KG1 (cell line): ENCODE results near the gene COL6A1.

ENCODE experiments used
- DNase-seq: peaks from one replicate; lab custom pipeline; 2025; lab: John Stamatoyannopoulos, UW

The COL6A1 gene

DNA sequence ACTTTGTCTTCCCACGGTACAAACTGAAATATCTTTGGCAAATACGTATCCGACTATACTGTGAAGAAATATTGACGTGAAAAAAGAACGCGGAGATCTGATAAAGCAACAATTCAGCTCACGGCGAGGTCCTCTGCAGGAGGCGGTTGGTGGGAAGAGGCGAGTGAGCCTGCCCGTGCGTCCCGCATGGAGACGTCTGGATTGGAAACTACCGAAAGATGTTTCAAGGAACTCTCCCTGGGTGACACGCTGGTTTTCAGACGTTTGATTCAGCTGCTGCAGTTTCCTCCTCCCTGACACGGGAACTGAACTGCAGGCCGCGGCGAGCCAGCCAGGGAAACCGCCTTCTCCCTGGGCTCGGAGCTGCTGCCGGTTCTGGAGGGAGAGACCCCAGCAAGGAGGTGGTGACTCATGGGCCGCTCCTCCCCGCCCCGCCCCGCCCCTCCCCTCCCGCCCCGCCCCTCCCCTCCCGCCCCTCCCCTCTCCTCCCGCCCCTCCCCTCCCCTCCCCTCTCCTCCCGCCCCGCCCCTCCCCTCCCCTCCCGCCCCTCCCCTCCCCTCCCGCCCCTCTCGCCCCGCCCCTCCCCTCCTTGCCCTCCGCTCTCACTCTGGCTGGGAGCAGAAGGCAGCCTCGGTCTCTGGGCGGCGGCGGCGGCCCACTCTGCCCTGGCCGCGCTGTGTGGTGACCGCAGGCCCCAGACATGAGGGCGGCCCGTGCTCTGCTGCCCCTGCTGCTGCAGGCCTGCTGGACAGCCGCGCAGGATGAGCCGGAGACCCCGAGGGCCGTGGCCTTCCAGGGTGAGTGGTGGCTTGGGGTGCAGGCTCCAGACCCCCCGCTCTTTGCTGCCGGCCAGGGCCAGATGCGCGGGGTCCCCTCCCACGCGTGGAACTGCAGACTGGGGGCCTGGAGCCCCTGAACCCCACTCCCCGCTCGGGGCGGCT, at the start of gene COL6A1:
TSS of gene COL6A1 (plus strand) at position 620 of the 941 bp plus-strand sequence. CDS start at position 701, 81 bp downstream.
- DNase-seq, result peak; percentile 35

GRCh38 chr21:45932922-45933502, 48.6 kb upstream of the COL6A1 start:
- no peak for DNase-seq

- DNase-seq, result no peak
These were observed 47.5 kb upstream of the COL6A1 start for GRCh38 chr21:45934085-45934484.

DNA sequence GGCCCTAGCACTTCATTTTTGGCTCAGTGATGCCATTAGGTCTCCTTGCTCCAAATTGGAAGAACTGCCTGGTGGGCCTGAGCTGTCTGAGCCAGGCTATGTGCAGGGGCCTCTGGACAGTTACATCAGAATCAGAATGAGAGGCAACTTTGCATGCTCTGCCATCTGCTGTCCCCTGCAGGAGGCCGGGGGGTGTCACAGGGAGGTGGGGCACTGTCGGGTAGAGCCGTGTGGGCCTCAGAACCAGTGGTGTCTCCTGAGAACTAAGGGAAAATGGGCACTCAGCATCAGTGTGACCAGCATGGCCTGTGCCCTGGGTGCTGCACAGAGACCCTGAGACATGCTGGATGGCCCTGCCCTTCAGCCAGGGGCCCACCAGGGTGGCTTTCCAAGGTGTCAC, 47.0 kb upstream of the COL6A1 start:
- DNase-seq, result no peak

DNA sequence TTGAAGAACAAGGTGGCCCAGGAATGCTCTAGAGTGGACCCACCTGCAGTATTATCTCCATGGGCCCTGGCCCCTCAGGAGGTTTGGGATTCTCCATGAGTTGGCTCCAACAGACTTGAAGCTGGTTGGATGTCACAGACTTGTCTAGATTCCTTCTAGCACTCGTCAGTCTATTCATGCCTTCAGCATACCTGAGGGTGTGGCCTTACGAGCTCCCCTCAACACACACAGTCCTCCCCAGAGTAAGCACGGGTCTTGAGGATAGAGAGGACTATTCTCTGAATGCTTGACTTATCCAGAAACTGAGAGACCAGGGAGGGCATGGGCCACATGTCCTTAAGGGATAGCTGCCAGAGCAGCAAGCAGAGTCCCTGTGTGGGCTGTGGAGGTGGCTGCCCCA, 45.9 kb upstream of the COL6A1 start:
- no peak for DNase-seq

GRCh38 chr21:45937721-45938452, 43.7 kb upstream of the COL6A1 start:
- no peak for DNase-seq

- no peak for DNase-seq
These were observed 43.2 kb upstream of the COL6A1 start for GRCh38 chr21:45938453-45938755.

DNA sequence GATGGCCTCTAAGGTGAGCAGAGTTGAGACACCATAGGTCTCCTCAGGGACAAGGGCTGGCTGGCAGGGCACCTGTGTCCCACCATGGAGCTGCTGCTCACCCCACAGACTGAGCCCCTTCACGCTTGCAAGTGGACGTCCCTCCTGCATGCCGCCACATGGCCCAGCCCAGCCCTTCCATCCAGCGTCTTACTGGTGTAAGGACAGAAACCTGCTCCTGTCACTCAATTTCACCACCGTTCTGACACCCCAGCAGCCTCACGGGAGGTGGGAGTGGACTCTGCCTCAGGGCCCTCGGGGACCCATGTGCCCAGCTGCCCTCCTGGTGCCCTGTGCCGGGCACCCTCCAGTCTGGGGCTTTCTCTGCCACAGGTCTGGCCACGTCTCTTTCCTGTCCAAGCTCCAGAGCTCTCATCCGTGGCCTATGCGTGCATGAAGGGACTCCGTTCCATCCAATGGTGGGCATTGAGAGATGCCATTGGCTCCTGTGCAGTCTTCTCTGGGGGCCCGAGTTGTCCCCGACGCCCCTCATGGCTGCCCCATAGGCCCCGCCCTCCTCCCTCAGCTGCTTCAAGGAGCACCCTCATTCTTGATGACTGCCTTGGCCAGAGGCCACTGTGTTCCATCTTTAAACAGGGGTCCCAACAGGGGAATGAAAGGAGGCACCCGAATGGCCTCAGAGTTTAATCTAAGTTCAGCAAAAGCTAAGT, 42.6 kb upstream of the COL6A1 start:
- DNase-seq, result no peak

DNA sequence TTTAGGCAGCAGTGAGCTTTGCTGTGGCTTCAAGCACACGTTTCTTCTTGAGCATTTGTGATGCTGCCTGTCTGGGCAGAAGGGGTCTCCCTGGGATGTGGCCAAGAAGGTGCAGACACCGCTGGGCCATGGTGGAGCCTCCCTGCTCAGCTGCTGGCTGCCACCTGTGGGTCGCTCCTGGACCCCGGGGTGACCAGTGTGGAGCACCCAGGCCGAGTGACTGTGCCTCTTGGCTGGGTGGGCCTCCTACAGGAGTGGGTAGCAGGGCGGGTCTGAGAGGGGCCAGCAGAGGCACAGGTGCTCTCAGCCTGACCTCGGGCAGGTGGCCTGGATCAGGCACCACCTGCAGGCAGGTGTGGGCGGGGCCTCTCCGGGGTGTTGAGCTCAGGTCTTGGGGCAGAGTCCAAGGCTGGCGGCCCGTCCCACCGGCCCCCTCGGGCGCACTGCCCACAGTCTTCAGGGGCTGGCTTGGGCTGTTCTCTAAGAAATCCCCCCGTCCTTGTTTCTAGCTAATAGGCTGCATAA, 42.0 kb upstream of the COL6A1 start:
- no peak for DNase-seq

GRCh38 chr21:45940091-45940490, 41.5 kb upstream of the COL6A1 start:
- DNase-seq, result no peak

DNA sequence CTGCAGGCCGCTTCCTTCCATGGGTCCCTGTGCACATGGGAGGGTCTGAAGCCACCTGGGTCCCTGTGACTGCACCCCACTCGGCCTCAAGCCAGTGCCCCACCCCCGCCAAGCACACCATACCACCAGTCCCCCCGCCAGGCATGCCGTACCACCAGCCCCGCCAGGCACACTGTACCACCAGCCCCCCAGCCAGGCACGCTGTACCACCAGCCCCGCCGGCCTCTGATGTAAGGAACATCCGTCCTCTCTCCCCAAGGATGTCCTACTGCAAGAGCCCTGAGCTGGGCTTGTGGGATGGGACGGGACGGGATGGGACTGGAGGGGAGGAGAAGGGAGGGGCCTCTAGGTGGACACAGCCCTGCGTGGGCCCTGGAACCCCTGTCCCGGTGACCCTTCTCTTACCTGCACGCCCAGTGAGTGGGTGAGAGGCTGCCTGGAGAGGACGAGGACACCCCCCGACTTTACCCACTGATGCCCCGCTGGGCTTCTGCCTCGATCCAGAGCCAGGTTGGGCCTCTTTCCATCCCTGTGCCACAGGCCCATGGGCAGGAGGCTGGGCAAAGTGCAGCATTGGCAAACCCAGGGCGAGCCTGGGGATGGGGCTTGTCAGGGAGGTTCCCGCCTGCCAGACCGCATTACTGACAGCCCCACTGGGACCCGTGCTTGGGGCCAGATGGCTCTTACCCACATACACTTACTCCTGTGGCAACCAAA, 40.8 kb upstream of the COL6A1 start:
- no peak for DNase-seq

GRCh38 chr21:45941338-45941710, 40.2 kb upstream of the COL6A1 start:
- no peak for DNase-seq

GRCh38 chr21:45941717-45942546, 39.6 kb upstream of the COL6A1 start:
- no peak for DNase-seq

DNA sequence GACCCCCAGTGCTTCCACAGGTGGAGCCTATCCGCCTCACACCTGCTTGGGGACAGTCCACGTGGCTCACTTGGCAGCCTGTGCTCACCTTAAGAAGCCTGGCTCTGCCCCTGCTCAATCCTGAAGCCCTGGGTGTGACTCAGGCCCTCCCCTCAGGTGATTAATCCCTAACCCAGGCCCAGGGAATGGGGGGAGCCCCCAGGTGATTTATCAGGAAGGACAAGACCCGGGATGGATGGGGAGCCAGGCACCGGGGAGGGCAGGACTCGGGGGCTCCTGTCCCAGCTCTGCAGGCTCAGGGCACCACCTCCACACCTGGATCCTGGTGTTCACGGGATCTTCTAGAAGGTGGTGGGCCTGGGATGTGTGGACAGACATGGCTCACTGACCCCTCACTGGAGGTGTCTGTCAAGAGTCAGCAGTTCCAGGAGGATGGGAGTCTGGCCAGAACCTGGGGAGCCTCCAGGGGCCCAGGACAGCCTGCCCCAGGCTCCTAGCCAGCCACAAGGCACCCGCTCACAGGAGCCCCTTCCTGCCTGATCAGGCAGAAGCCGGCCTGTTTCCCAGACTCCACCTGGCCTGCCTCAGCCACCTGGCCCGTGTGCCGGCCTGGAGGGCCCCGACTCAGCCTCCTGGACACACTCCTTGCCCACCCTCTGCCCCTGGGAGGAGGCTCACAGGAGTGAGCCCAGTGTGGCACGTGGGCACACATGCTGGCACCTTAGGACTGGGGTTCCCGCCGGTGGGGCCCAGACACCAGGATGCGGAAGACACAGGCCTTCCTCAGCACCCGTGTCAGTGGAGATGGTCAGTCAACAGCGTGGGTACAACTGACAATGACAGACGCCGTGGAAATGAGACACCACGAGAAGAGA, 38.6 kb upstream of the COL6A1 start:
- no peak for DNase-seq

DNA sequence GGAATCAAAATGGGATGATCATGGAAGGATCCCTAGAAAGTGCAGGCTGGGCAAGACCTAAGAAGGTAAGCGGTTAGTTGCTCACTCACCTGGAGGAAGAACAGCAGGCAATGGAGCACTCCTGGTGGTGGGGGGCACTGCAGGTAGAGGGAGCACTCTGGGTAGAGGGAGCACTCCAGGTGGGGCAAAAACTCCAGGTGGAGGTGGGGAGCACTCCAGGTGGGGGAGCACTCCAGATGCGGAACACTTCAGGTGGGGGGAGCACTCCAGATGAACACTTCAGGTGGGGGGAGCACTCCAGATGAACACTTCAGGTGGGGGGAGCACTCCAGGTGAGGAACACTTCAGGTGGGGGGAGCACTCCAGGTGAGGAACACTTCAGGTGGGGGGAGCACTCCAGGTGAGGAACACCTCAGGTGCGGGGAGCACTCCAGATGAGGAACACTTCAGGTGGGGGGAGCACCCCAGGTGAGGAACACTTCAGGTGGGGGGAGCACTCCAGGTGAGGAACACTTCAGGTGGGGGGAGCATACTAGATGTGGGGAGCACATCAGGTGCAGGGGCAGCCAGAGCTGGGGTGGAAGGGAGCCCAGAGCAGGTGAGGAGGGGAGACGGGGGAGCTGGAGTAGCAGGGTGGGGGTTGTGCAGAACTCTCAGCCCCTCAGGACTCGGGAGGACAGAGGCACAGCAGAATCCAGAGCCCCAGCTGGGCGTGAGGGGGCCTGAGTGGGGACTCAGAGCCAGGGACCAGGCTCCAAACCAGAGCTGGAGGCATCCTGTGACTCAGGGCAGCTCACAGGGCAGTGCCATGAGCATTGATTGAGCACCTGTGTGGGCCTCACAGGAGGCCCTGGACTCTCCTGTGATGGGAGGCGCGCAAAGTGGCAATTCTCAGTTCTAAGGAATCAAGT, 37.7 kb upstream of the COL6A1 start:
- DNase-seq, result no peak

DNA sequence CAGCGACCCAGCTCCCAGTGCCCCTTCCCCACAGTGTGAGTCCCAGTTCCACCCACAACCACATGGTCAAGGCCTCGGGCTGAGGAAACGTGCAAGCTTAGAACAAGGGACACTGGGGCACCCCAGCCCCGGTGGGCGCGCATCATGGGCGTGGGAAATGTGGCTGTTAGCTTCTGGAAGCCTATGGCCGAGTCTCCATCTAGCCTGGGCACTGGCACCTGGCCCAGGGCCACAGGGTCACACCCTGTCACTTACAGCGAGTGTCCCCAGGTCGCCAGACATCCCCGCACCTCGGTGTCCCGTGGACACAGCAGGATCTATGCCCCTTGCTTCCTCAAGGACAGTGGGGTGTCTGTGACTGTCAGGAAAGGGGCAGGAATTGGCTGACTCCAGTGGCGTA, 37.0 kb upstream of the COL6A1 start:
- no peak for DNase-seq

- DNase-seq, result no peak
These were observed 36.3 kb upstream of the COL6A1 start for GRCh38 chr21:45945066-45945867.

- DNase-seq, result no peak
These were observed 35.7 kb upstream of the COL6A1 start for GRCh38 chr21:45945868-45946210.
